Skeletal muscle satellite cell (primary cell): ENCODE data around the gene SAE1.

Experiments
- H3K27me3 ChIP-seq: 2 replicates; pipeline ENCODE4 v1.7.0; 2013; ENCODE audit warnings: low read length; ENCODE audit not compliant: control insufficient read depth, insufficient read depth
- H3K36me3 ChIP-seq: 2 replicates; pipeline ENCODE4 v1.7.0; 2013; ENCODE audit warnings: mild to moderate bottlenecking, control low read depth, low read length; ENCODE audit not compliant: insufficient read depth
- H3K4me1 ChIP-seq: 2 replicates; pipeline ENCODE4 v1.7.0; 2013; ENCODE audit warnings: low read length; ENCODE audit not compliant: control insufficient read depth, insufficient read depth
- H3K4me2 ChIP-seq: 2 replicates; pipeline ENCODE4 v1.7.0; 2013; ENCODE audit warnings: mild to moderate bottlenecking, low read length
- H3K4me3 ChIP-seq: 2 replicates; pipeline ENCODE4 v1.7.0; 2013; ENCODE audit warnings: low read length
- H3K9ac ChIP-seq: 2 replicates; pipeline ENCODE4 v1.7.0; 2013; ENCODE audit warnings: mild to moderate bottlenecking, low read depth, low read length, moderate library complexity
- H3K9me3 ChIP-seq: replicated peaks from 2 replicates; pipeline ENCODE4 v1.7.0; 2013; ENCODE audit warnings: mild to moderate bottlenecking, control low read depth, low read length

SAE1 gene

GRCh38 chr19:47107202-47107952 lies 23.3 kb upstream of the SAE1 start:
- Histone ChIP-seq H3K4me2 (peak overlapping the region; percentile 94), H3K36me3 (peaks cover 27% of the 10 kb centered on the region), H3K9me3 (no peaks in the 10 kb centered on the region), H3K4me3 (peak overlapping the region; percentile 4), H3K27me3 (no peaks in the 10 kb centered on the region), H3K4me1 (peaks cover 48% of the 10 kb centered on the region), H3K9ac (peak overlapping the region; percentile 45)

GRCh38 chr19:47107953-47108746 lies 22.5 kb upstream of the SAE1 start:
- H3K4me1 ChIP-seq = peaks cover 42% of the 10 kb centered on the region

GRCh38 chr19:47109177-47109540 lies 21.5 kb upstream of the SAE1 start:
- no peaks in the 10 kb centered on the region for H3K27me3 ChIP-seq
- no peaks in the 10 kb centered on the region for H3K9me3 ChIP-seq
- peaks cover 45% of the 10 kb centered on the region for H3K4me1 ChIP-seq

More at GRCh38 chr19:47107953-47108746, 22.5 kb upstream of the SAE1 start:
- Histone ChIP-seq H3K4me2 (peak overlapping the region; percentile 94), H3K36me3 (peaks cover 24% of the 10 kb centered on the region), H3K27me3 (no peaks in the 10 kb centered on the region), H3K4me3 (peak overlapping the region; percentile 4), H3K9ac (peak overlapping the region; percentile 98), H3K9me3 (no peaks in the 10 kb centered on the region)

GRCh38 chr19:47109541-47110375 lies 20.9 kb upstream of the SAE1 start:
- peak overlapping the region; percentile 94 for H3K4me2 ChIP-seq
- peaks cover 20% of the 10 kb centered on the region for H3K36me3 ChIP-seq
- H3K4me3 ChIP-seq = peak overlapping the region; percentile 76
- peak overlapping the region; percentile 98 for H3K9ac ChIP-seq
- no peaks in the 10 kb centered on the region for H3K27me3 ChIP-seq
- no peaks in the 10 kb centered on the region for H3K9me3 ChIP-seq
- peaks cover 45% of the 10 kb centered on the region for H3K4me1 ChIP-seq

More at GRCh38 chr19:47109177-47109540, 21.5 kb upstream of the SAE1 start:
- peak overlapping the region; percentile 94 for H3K4me2 ChIP-seq
- H3K36me3 ChIP-seq = peaks cover 24% of the 10 kb centered on the region
- H3K9ac ChIP-seq = peak overlapping the region; percentile 98
- peak overlapping the region; percentile 76 for H3K4me3 ChIP-seq

GRCh38 chr19:47110521-47111005 lies 20.1 kb upstream of the SAE1 start:
- Histone ChIP-seq H3K4me1 (peaks cover 45% of the 10 kb centered on the region), H3K27me3 (no peaks in the 10 kb centered on the region), H3K9ac (peak overlapping the region; percentile 98), H3K36me3 (peaks cover 16% of the 10 kb centered on the region), H3K4me2 (peak overlapping the region; percentile 94), H3K4me3 (peak overlapping the region; percentile 76), H3K9me3 (no peaks in the 10 kb centered on the region)

- H3K4me3 ChIP-seq = peak overlapping the region; percentile 76
- peak overlapping the region; percentile 94 for H3K4me2 ChIP-seq
Observed at GRCh38 chr19:47111006-47111621, 19.5 kb upstream of the SAE1 start.

GRCh38 chr19:47111682-47112165 lies 18.9 kb upstream of the SAE1 start:
- H3K4me3 ChIP-seq = peak overlapping the region; percentile 76
- H3K4me1 ChIP-seq = peaks cover 36% of the 10 kb centered on the region

More at GRCh38 chr19:47111006-47111621, 19.5 kb upstream of the SAE1 start:
- peaks cover 42% of the 10 kb centered on the region for H3K4me1 ChIP-seq
- peaks cover 11% of the 10 kb centered on the region for H3K36me3 ChIP-seq
- peak overlapping the region; percentile 98 for H3K9ac ChIP-seq
- no peaks in the 10 kb centered on the region for H3K9me3 ChIP-seq
- no peaks in the 10 kb centered on the region for H3K27me3 ChIP-seq

GRCh38 chr19:47112166-47112996 lies 18.3 kb upstream of the SAE1 start:
- Histone ChIP-seq H3K36me3 (peaks cover 9% of the 10 kb centered on the region), H3K4me2 (peak overlapping the region; percentile 94), H3K4me3 (peak overlapping the region; percentile 76), H3K27me3 (no peaks in the 10 kb centered on the region), H3K9ac (peak overlapping the region; percentile 98), H3K9me3 (no peaks in the 10 kb centered on the region), H3K4me1 (peaks cover 30% of the 10 kb centered on the region)

More at GRCh38 chr19:47111682-47112165, 18.9 kb upstream of the SAE1 start:
- Histone ChIP-seq H3K9me3 (no peaks in the 10 kb centered on the region), H3K27me3 (no peaks in the 10 kb centered on the region), H3K4me2 (peak overlapping the region; percentile 94), H3K36me3 (peaks cover 9% of the 10 kb centered on the region), H3K9ac (peak overlapping the region; percentile 98)

- H3K4me2 ChIP-seq = peak within 1 kb of the TSS; percentile 94
- peaks cover 9% of the 10 kb centered on the region for H3K36me3 ChIP-seq
- no peaks in the 10 kb centered on the region for H3K9me3 ChIP-seq
- H3K27me3 ChIP-seq = no peaks in the 10 kb centered on the region
- H3K4me1 ChIP-seq = peaks cover 21% of the 10 kb centered on the region
- H3K9ac ChIP-seq = peak within 1 kb of the TSS; percentile 98
- peak within 1 kb of the TSS; percentile 84 for H3K4me3 ChIP-seq
Observed at GRCh38 chr19:47112997-47113849, 17.4 kb upstream of the SAE1 start, which contains the start of gene ZC3H4. TSS of gene ZC3H4 (minus strand) at chr19:47113776. CDS start at chr19:47112584, 1,192 bp downstream.
